ENCODE results near the gene AGFG1. TPM values are rescaled to one million over a fixed set of nuclear protein-coding genes. Genes with fewer than 3 reads are reported as not detected.

Gene AGFG1
- total and polyA plus RNA-seq, 11 donors, result 12.0 to 92.1 (median 60.0) TPM

GRCh38 chr2:227466887-227467600 is 4.9 kb upstream of the AGFG1 start:
- Histone ChIP-seq H3K36me3 (no peaks in the 10 kb centered on the region), H3K27me3 (no peaks in the 10 kb centered on the region), H3K4me3 (no peak overlapping the region), H3K27ac (peak overlapping the region in 5 of 12 donors; percentile 5 to 49 (median 37)), H3K4me1 (peaks cover 0 to 31% (median 1%) of the 10 kb centered on the region in 12 donors), H3K9me3 (no peaks in the 10 kb centered on the region)
- intact Hi-C loops (cut with DNase I), result loop anchor here in 3 of 10 donors (5.0 to 10.0 kb wide), 3 partner anchors 55 to 198 kb away; partner anchors contain the start of gene SCYGR5 (in 1 of the 3)
- TF ChIP-seq CTCF (IDR thresholded peaks at IDR 0.05) (no peak), POLR2A (IDR thresholded peaks at IDR 0.05) (no peak)
- 78 to 91% (median 86%) methylated on average over 5 of the region's 5 CpGs for WGBS, 4 donors
- DNase-seq (no peak), ATAC-seq (no peak)

GRCh38 chr2:227471412-227471811 is 544 bp upstream of the AGFG1 start:
- intact Hi-C loops (cut with DNase I), result loop anchor here in 9 of 10 donors (2.0 to 10.0 kb wide), 10 partner anchors 41 to 296 kb away; partner anchors contain the start of gene MFF (in 2 of the 9)
- DNase-seq, result no peak
- no peak for ATAC-seq
- peak overlapping the region in 1 of 12 donors; percentile 69 for H3K4me3 ChIP-seq
- H3K27ac ChIP-seq, result no peak overlapping the region
- no peaks in the 10 kb centered on the region for H3K27me3 ChIP-seq
- no peaks in the 10 kb centered on the region for H3K36me3 ChIP-seq
- TF ChIP-seq POLR2A (IDR thresholded peaks at IDR 0.05) (no peak), CTCF (IDR thresholded peaks at IDR 0.05) (no peak)
- 79 to 90% (median 88%) methylated on average over 5 to 7 of the region's 7 CpGs for WGBS, 4 donors
- no peaks in the 10 kb centered on the region for H3K9me3 ChIP-seq
- peaks cover 0 to 51% (median 27%) of the 10 kb centered on the region in 12 donors for H3K4me1 ChIP-seq

- DNase-seq (peak; percentile 21 to 68 (median 42)), ATAC-seq (peak in 3 of 4 donors; percentile 58 to 79 (median 73))
- WGBS, 4 donors, result 0 to 1% (median 1%) methylated on average over 34 to 106 of the region's 106 CpGs
- Histone ChIP-seq H3K9me3 (no peaks in the 10 kb centered on the region), H3K4me3 (peak overlapping the region; percentile 69 to 99 (median 90)), H3K36me3 (no peaks in the 10 kb centered on the region), H3K4me1 (peaks cover 0 to 43% (median 26%) of the 10 kb centered on the region in 12 donors), H3K27ac (peak overlapping the region in 11 of 12 donors; percentile 61 to 91 (median 88)), H3K27me3 (no peaks in the 10 kb centered on the region)
- intact Hi-C loops (cut with DNase I), result loop anchor here in 9 of 10 donors (2.0 to 10.0 kb wide), 11 partner anchors 40 to 295 kb away; partner anchors contain the start of gene MFF (in 2 of the 9)
- no peak for TF ChIP-seq CTCF (IDR thresholded peaks at IDR 0.05)
- no peak for TF ChIP-seq POLR2A (IDR thresholded peaks at IDR 0.05)
Observed at GRCh38 chr2:227472265-227473121, 537 bp downstream of the AGFG1 start.

All from heart left ventricle (tissue), 16 donors.